Renal cortex interstitium (tissue), 11 donors: ENCODE results near the gene S100A14. TPM values are rescaled to one million over a fixed set of nuclear protein-coding genes. Genes with fewer than 3 reads are reported as not detected.
"Not testable (repeated sequence)": the region's sequence is repeated elsewhere in the genome, so short reads cannot be mapped to it uniquely, and the experiment has no call there.

Source experiments
- DNase-seq, 11 donors: peaks; one replicate each; pipeline ENCODE4 v3.0.0-alpha.2; 2013; ENCODE audit warnings: low read depth in 9 of 11, low spot score in 4 of 11; ENCODE audit errors: extremely low read depth in 1 of 11
- polyA plus RNA-seq, 3 donors: library from polyadenylated mRNA; unstranded; fragments of 120-200 nt; gene quantifications; one replicate each; pipeline ENCODE4 v1.2.1, GENCODE V29; 2013; ENCODE audit not compliant: insufficient read length in 3 of 3

The S100A14 gene
- polyA plus RNA-seq, 3 donors, result 16.9 to 22.1 (median 17.3) TPM

DNA sequence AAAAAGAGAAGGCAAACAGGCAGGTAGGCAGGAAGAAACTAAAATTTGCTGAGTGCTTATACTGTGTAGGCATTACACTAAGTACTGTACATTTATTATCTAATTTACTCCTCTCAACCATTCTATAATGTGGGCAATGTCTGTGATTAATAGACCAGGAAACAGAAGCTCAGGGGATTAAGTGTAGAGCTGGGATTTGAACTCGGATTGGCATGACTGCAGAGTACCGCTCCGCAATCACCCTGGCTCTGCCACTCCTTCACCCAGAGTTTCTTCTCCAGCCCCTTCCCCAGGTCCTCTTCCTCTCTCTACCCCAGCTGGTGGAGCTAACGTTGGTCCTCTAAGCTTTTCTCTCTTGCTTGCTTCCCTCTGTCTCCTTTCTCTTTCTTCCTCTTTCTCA is 39.0 kb downstream of the S100A14 start:
- no peak for DNase-seq

DNA sequence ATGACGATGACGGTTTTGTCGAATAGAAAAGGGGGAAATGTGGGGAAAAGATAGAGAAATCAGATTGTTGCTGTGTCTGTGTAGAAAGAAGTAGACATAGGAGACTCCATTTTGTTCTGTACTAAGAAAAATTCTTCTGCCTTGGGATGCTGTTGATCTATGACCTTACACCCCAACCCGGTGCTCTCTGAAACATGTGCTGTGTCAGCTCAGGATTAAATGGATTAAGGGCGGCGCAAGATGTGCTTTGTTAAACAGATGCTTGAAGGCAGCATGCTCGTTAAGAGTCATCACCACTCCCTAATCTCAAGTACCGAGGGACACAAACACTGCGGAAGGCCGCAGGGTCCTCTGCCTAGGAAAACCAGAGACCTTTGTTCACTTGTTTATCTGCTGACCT is 40.6 kb downstream of the S100A14 start:
- not testable (repeated sequence) for DNase-seq

GRCh38 chr1:153575081-153575491 is 41.0 kb downstream of the S100A14 start:
- not testable (repeated sequence) for DNase-seq

GRCh38 chr1:153573351-153573750 is 42.8 kb downstream of the S100A14 start:
- no peak for DNase-seq

- DNase-seq, result peak in 2 of 11 donors; percentile 69 to 72
These were observed 43.5 kb downstream of the S100A14 start for GRCh38 chr1:153572569-153573015.

- DNase-seq, result no peak
These were observed 44.4 kb downstream of the S100A14 start for GRCh38 chr1:153571706-153572105.

DNA sequence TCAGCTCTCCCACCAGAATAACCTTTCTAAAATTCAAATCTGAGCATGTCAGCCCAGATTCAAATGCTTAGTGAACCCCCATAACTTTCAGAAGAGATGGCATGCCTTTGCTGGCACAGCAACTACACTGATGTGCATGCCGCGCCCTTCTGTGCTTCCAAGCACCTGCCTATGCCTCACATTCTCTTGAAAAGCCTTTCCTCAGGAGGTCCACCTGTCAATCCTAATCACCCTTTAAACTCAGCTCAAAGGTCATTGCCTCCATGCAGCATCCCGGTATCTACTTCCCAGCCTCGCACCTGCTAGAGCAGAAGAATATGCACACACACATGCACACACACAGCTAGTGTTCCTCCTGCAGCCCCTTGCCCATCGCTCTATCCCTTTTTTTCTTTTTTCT is 45.3 kb downstream of the S100A14 start:
- DNase-seq, result no peak

DNA sequence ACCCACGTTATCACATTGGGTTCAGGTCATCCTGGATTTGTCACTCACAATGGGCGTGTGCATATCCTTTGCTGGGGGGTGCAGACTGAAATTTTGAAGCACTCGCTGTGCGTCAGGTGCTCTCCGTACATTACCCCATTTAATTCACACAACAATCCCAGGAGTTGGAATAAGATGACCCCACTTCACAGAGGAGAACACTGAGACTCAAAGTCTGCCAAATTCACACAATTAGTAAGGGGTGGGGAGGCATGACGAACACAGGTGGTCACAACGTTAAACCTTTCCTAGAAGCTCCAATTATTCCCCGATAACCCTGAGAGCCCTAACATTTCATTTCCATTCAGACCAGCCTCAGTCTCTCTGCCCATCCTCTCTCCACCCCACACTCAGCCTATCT is 46.7 kb downstream of the S100A14 start:
- DNase-seq, result no peak

GRCh38 chr1:153568367-153569099 is 47.6 kb downstream of the S100A14 start:
- peak in 10 of 11 donors; percentile 71 to 86 (median 82) for DNase-seq

DNA sequence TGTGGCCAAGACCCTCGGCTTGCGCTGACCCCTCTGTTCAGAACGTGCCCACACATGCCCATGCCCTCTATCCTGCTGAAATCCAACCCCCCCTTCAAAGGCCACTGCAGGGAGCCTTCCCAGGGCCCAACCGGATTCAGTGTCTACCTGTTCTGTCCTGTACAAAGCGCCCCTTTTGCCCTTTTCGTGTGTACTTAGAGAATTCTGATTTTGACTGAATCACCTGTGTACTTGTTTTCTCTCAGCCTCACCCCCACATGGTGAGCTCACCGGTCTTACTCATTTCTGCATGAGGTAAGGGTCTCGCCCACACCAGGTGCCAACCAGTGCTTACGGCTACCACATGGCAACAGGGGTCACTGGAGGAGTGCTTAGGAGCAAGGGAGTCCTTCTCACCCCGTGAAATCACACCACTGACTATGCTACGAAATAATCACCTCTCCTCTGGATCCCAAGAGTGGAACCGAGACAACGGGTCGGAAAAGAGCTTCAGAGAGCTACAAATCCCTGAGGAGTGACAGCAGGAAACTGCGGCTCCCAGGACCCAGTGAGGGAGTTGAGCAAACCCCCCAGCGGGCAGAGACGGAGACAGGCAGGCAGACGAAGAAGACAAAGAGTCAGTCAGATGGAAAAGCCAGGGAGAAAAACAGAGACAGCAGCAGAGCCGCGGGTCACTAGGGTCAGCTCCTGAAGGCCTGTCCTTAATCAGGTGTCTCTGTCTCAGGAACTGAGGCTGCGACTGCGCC is 48.3 kb downstream of the S100A14 start:
- DNase-seq, result no peak

DNA sequence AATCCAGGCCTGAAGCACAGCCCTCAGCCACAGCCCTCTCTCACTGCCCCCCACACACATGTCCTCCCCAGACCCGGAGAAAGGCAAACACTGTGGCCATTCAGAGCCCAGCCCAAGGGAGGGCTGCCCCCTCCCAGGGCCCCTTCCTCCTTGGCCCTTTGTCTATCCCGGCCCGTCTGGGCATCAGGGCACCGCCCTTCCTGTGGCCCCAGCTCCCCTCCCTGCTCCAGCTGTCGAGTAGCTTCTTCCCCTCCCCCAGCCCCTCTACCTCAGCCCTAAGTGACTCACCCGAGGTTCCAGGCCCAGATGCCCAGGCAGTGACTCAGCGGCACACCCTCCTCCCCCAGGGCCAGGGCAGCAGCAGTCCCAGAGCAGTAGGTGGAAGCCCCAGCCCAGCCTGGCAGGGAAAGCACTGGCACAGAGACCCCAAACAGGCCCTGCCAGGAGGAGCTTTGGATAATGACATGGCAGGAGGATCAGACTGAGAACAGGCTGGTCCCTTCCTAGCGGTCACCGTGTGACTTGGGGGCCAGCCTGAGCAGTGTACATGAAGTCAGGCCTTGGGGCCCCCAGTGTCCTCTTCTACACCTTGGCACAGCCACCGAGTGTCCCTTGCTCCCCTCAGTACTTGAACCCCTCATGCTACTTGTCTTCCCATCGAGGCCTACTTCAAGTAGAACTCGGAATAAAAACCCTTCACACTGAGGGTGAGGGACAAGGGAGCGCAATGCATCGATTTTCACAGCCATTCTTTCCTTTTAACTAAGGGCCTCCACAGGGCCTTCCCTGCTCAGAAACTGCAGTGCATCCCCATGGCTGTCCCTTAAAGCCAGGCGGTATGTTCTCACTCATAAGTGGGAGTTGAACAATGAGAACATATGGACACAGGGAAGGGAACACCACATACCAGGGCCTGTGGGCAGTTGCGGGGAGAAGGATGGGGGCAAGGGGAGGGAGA is 49.4 kb downstream of the S100A14 start:
- peak in 4 of 11 donors; percentile 46 to 77 (median 70) for DNase-seq

- no peak for DNase-seq
These were observed 50.4 kb downstream of the S100A14 start, which contains the start of gene S100A2 for GRCh38 chr1:153565529-153566374. Gene S100A2 (minus strand): TSS chr1:153565844. CDS start chr1:153563877, 1,967 bp downstream.

Other genes with a start within 250 kb of the S100A14 start
- gene S100A12, start 240.7 kb downstream of the S100A14 start, polyA plus RNA-seq, result 1 to 10 TPM; 1.3 to 2.6 (median 2.4) TPM
- gene S100A8, start 225.3 kb downstream of the S100A14 start, polyA plus RNA-seq, result 10 to 100 TPM in 2 of 3 donors, 1 to 10 TPM in 1; 9.8 to 24.0 (median 20.8) TPM
- gene S100A7A, start 199.8 kb downstream of the S100A14 start, polyA plus RNA-seq, result not detected
- gene S100A7, start 155.7 kb downstream of the S100A14 start, polyA plus RNA-seq, result under 1 TPM; 0.56 to 0.65 (median 0.61) TPM
- 100 to 1,000 TPM; 182 to 242 (median 198) TPM for gene S100A6, start 80.3 kb downstream of the S100A14 start, polyA plus RNA-seq
- 1 to 10 TPM in 2 of 3 donors, under 1 TPM in 1; 0.85 to 1.3 (median 1.2) TPM for gene S100A5, start 75.4 kb downstream of the S100A14 start, polyA plus RNA-seq
- gene S100A4, start 70.5 kb downstream of the S100A14 start, polyA plus RNA-seq, result 10 to 100 TPM; 31.8 to 32.4 (median 32.1) TPM
- gene S100A3, start 67.1 kb downstream of the S100A14 start, polyA plus RNA-seq, result under 1 TPM in 2 of 3 donors, not detected in 1; 0.32 to 0.57 TPM
- gene S100A2, start 50.5 kb downstream of the S100A14 start, polyA plus RNA-seq, result 1 to 10 TPM; 3.8 to 9.8 (median 4.1) TPM
- gene S100A16, start 3.2 kb downstream of the S100A14 start, polyA plus RNA-seq, result 100 to 1,000 TPM in 2 of 3 donors, 10 to 100 TPM in 1; 91.9 to 107 (median 106) TPM
- 100 to 1,000 TPM; 143 to 162 (median 159) TPM for gene S100A13, start 11.2 kb upstream of the S100A14 start, polyA plus RNA-seq
- 10 to 100 TPM; 21.9 to 29.8 (median 23.3) TPM for gene S100A1, start 12.1 kb upstream of the S100A14 start, polyA plus RNA-seq
- 100 to 1,000 TPM; 121 to 142 (median 124) TPM for gene CHTOP, start 17.7 kb upstream of the S100A14 start, polyA plus RNA-seq
- gene SNAPIN, start 42.4 kb upstream of the S100A14 start, polyA plus RNA-seq, result 10 to 100 TPM; 49.4 to 56.0 (median 53.9) TPM
- 100 to 1,000 TPM; 240 to 334 (median 322) TPM for gene ILF2, start 54.7 kb upstream of the S100A14 start, polyA plus RNA-seq
- gene NPR1, start 62.4 kb upstream of the S100A14 start, polyA plus RNA-seq, result 10 to 100 TPM; 61.2 to 74.4 (median 73.8) TPM
- 100 to 1,000 TPM; 105 to 155 (median 107) TPM for gene INTS3, start 111.7 kb upstream of the S100A14 start, polyA plus RNA-seq
- 10 to 100 TPM; 35.4 to 43.3 (median 40.5) TPM for gene SLC27A3, start 159.1 kb upstream of the S100A14 start, polyA plus RNA-seq